Epithelial cell of esophagus (primary cell): ENCODE results near the gene CCDC102A.

Source experiments
- DNase-seq: peaks from one replicate; pipeline ENCODE4 v3.0.0; 2010; ENCODE audit warnings: low read depth
- H3K4me3 ChIP-seq: 2 replicates; pipeline ENCODE4 v1.5.1; 2011; ENCODE audit warnings: mild to moderate bottlenecking, low read length, control low read depth
- CTCF ChIP-seq: IDR thresholded peaks from 2 replicates; pipeline ENCODE4 v1.5.1; 2011; ENCODE audit warnings: low read depth, mild to moderate bottlenecking, low read length, control low read depth, inconsistent platforms; ENCODE audit not compliant: insufficient read depth; ENCODE audit errors: missing control alignments

Gene CCDC102A

GRCh38 chr16:57541754-57542435 lies 5.5 kb upstream of the CCDC102A start:
- TF ChIP-seq CTCF: no peak
- H3K4me3 ChIP-seq: no peak overlapping the region
- DNase-seq: no peak

- peak; percentile 82 for DNase-seq
- no peak overlapping the region for H3K4me3 ChIP-seq
- TF ChIP-seq CTCF: no peak
Observed at GRCh38 chr16:57540906-57541753, 4.8 kb upstream of the CCDC102A start.

GRCh38 chr16:57540387-57540786 lies 4.0 kb upstream of the CCDC102A start:
- H3K4me3 ChIP-seq: no peak overlapping the region
- TF ChIP-seq CTCF: no peak
- no peak for DNase-seq

- no peak overlapping the region for H3K4me3 ChIP-seq
- no peak for TF ChIP-seq CTCF
- DNase-seq: peak; percentile 55
Observed at GRCh38 chr16:57539072-57539796, 2.9 kb upstream of the CCDC102A start.

GRCh38 chr16:57538235-57538721 lies 1.9 kb upstream of the CCDC102A start:
- TF ChIP-seq CTCF: no peak
- H3K4me3 ChIP-seq: no peak overlapping the region
- no peak for DNase-seq

- TF ChIP-seq CTCF: no peak
- no peak overlapping the region for H3K4me3 ChIP-seq
- DNase-seq: no peak
Observed at GRCh38 chr16:57537581-57538234, 1.3 kb upstream of the CCDC102A start.
